GM19372 (cell line): ENCODE data around the gene SYTL3.

Experiments used
- ATAC-seq: cut with Tn5 transposase; IDR thresholded peaks from one replicate; pipeline ENCODE4 v1.9.1; 2021; ENCODE audit warnings: mild to moderate bottlenecking, low read depth, moderate library complexity; ENCODE audit not compliant: unreplicated experiment

SYTL3 gene

GRCh38 chr6:158769771-158770432, 120.0 kb downstream of the SYTL3 start:
- ATAC-seq, result no peak

DNA sequence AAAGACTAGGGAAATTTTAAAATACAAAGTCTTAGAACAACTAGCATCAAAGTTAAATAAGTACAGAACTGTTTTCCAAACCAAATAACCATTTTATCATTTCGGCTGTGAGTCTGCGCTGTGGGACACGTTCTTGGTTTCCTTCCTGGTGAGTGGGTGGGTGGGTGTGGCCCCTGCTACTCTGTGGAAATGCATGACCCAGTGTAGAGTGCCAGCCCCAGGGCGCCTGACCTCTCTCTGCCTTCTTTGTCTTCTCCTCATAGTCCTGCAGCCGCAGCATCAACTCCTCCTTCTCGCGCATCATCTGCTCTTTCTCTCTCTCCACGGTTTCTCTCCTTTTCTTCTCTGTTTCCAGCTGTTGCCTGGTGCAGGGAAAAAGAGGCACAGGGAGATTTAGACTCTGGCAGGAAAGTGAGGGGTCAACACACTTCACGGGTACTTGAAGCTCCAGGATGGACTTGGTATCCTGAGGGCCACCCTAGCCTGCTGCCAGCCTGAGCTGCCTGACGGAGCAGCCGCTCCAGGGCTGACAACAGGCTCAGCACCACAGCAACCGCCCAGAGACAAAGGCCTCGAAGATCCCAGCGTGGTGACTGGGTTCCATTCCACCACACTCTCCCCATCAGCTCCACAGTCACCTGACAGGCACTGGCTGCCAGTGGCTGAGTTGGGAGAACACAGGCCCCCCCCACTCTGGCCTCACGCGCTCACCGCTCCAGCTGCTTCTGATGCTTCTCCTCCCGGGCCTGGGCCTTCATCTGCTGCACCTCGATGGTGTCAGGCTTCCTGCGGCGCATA, 120.9 kb downstream of the SYTL3 start:
- ATAC-seq, result no peak

GRCh38 chr6:158771399-158772152, 121.7 kb downstream of the SYTL3 start:
- no peak for ATAC-seq

- no peak for ATAC-seq
These were observed 122.3 kb downstream of the SYTL3 start for GRCh38 chr6:158772172-158772571.

- ATAC-seq, result no peak
These were observed 123.1 kb downstream of the SYTL3 start for GRCh38 chr6:158772851-158773371.

DNA sequence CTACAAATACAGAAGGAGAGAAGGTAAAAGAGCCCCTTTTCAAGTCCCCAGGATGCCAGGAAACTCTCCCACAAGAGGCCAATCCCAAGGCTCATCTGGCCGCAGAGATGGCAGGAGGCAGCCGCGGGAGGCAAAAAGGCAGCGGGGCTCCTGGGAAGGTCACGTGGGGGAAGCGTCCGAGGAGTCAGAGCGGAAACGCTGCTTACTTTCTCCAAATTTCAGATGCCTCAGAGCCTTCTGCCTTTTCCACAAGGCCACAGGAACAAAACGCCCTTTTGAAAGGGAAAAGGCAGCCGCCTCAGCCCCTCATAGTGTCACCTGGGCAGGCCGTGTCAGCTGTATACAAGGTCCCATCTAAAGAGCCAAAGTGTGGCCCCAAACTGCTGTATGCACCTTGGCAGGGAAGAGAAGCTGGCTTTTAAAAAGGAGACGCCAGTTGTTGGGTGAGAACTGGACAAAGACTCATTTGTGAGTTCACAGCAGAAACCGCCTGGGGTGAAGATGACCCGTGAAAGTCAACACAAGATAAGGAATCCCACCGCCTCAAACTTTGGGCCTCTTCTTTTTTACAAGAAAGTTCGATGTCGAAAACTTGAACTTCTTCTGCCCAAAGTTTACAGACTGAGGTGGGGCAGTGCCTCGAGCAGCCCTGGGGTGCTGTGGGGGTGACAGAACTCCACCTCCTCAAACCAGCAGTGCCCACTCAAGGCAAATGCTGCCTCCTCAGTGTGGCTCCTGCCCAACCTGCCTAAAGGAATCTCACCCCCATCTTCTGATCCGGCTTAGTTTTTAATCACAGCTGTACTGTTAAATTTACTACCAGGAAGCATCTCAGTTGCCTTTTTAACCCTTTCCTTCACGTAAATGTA, 124.0 kb downstream of the SYTL3 start:
- ATAC-seq, result no peak

DNA sequence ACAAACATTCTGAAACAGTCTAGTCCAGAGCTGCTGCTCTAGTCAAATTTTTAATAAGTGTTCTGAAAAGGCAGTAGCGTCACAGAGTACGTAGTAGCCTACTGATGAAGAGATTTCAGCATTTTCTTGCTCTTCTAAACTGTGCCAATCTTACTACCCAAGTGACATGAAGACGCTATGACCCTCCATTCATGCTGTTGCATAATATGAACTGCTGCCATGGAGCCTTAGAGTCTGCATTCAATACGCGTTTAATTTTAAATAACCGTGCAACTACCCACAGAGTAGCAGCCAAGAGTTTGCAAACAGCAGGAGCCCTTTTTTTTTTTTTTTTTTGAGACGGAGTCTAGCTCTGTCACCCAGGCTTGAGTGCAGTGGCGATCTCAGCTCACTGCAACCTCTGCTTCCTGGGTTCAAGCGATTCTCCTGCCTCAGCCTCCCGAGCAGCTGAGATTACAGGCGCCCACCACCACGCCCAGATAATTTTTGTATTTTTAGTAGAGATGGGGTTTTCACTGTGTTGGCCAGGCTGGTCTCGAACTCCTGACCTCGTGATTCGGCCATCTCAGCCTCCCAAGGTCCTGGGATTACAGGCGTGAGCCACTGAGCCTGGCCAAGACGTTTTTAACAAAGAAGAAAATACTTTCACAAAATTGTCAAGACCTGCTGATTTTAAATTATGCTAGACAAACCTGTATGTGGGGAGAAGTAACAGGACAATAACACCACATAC, 125.0 kb downstream of the SYTL3 start:
- no peak for ATAC-seq

- ATAC-seq, result no peak
These were observed 126.0 kb downstream of the SYTL3 start for GRCh38 chr6:158775832-158776231.

- ATAC-seq, result no peak
These were observed 126.9 kb downstream of the SYTL3 start for GRCh38 chr6:158776737-158777136.

DNA sequence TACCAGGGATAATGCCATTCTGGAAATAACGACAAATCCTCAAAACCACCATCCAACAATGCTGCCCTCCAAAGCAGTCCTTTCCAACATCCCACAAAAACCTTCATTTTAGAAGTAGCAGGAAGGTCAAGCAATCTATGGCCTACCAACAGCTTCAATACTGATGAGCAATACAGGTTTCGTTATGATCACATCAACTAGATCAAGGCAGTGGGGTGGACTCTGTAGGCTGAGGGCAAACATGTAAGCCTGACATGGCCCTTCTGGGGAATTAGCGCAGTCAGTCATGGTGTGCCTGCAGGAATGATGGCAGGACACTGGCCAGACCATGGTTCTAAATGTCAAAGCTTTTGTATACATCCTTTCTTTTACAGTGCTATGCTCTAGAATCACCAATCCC, 127.7 kb downstream of the SYTL3 start:
- no peak for ATAC-seq

GRCh38 chr6:158778005-158778527, 128.2 kb downstream of the SYTL3 start:
- no peak for ATAC-seq

GRCh38 chr6:158780246-158780884, 130.5 kb downstream of the SYTL3 start:
- ATAC-seq, result no peak

GRCh38 chr6:158780988-158781691, 131.3 kb downstream of the SYTL3 start:
- ATAC-seq, result no peak

GRCh38 chr6:158781692-158782373, 132.0 kb downstream of the SYTL3 start:
- ATAC-seq, result no peak

- ATAC-seq, result no peak
These were observed 132.7 kb downstream of the SYTL3 start for GRCh38 chr6:158782432-158783166.

DNA sequence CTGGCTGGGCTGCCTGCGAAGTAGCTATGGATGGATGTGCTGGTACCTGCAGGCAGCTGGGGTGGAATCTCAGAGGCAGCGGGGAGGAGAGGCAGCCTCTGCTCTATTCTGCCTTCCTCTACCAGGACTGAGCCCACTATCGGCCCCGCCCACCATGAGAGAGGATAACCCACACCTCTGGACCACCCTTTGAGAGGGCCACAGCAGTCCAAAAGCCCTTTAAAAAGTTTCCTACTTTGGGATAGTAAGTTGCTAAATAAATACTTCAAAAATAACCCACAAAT, 133.3 kb downstream of the SYTL3 start:
- ATAC-seq, result no peak

DNA sequence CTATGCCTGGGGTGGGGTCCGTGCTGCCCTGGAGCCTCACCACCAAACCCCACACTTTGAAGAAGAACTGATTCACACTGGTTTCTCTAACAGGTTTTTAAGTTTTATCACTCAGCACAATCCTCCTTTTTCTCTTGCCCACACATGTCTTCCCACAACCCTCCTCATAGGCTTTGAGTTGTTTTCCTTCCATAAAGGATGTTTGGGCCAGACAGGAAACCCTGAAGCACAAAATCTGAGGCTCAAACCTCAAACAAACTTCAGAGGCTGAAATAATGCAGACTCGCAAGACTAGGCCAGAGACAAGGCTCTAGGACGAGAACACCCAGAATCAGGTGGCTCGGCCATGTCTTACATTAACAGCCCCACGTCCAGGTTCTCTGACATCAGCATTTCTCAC, 134.0 kb downstream of the SYTL3 start:
- ATAC-seq, result no peak
